Suppressor macrophage (primary cell): ENCODE data around the gene STXBP6.
"Not testable (repeated sequence)": the region's sequence is repeated elsewhere in the genome, so short reads cannot be mapped to it uniquely, and the experiment has no call there.

ENCODE experiments used
- DNase-seq, 4 experiments: peaks; one replicate each; pipeline ENCODE4 v3.0.0-alpha.2; 2020 to 2022

The STXBP6 gene

GRCh38 chr14:24851837-24852236, 198.1 kb downstream of the STXBP6 start:
- peak; percentile 9 to 56 (median 32) for DNase-seq

- DNase-seq: no peak
Measured at GRCh38 chr14:24851406-24851805, 198.5 kb downstream of the STXBP6 start.

DNA sequence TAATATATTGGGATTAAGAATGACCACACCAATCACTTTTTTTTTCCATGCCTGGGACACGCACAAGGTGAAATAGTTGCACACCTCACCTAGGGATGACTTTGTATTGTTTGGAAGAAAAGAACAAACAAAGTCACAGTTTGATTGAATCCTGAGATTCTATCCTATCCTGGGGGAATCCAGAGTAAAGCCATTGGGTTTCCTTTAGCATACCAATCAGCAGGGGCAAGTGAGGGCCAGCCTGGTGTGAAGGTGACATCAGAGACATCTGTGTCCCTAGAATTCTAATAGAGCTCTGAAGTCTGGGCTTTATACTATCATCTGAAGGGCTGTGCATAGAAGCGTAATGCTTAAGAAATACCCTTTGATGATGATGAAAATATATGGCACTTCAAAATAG, 199.9 kb downstream of the STXBP6 start:
- DNase-seq: no peak

- DNase-seq: peak in 3 of 4 experiments; percentile 8 to 34 (median 29)
Measured at GRCh38 chr14:24849471-24849870, 200.5 kb downstream of the STXBP6 start.

DNA sequence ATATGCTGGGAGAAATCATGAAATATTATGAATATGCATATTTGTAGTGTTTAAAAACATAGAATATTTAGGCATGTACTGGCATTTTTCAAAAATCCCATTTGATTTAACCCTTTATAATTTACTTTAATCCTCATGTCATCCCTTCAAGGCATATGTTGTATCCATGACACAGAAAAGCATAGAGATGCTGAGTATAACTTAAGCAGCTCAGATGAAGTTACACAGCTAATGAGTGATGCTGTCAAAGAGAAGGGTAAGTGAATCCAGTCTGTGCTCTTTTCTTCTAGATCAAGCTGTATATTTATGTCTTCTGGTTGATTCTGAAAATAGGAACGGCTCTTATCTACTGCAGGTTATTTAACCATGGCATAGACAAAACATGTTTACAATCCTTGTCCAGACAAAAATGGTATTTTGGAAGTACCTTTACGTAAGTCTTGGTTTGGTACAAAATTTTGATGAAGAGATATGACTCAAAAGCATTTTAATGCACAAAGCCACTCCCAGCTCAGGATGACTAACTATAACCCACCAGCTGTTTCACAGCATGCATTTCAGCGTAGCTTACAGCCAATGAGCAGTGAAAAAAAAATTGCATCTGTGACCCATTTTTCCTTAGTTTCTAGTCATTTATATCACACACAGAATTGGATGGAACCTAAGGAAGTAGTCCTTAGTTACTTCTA, 201.7 kb downstream of the STXBP6 start:
- no peak for DNase-seq

DNA sequence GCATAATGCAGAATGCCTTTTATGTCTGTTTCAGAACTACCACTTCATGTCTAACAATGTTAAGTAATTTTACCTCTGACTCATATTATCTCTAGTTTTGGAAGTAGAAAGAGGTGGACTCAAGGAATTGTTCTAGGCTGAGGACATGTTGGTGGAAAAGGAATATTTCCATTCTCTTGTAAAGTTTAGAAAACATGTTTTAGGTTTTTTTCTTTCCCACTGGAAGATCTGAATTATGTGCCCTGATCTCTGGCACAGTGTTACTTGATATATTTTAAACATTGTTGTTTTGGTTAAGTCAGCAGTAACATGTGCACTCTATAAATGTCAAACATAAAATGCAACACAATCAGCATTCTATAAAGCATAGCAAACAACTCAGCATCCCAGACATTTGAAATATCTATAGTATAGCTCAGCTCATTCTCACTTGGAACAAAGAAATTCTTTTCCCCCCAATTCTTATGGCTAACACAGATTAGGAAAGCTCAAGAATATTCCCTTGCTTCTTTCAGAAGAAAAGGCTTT, 202.3 kb downstream of the STXBP6 start:
- no peak for DNase-seq

DNA sequence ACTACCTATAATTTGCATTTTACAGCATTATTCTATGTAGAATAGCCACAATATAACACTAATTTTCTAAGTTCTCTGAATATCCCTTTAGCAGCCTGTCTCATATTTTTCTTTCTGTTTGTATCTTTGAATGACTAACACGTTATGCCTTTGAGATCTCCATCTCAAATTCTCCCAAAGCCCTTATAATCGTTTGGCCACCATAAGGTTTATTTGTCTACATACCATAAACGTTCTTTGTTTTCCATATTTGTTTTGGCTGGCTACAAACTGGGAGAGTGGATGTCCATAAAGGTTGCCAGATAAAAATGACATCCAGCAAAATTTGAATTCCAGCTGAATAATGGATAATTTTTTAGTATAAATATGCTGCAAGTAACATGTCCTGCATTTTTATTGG, 203.7 kb downstream of the STXBP6 start:
- DNase-seq: no peak

DNA sequence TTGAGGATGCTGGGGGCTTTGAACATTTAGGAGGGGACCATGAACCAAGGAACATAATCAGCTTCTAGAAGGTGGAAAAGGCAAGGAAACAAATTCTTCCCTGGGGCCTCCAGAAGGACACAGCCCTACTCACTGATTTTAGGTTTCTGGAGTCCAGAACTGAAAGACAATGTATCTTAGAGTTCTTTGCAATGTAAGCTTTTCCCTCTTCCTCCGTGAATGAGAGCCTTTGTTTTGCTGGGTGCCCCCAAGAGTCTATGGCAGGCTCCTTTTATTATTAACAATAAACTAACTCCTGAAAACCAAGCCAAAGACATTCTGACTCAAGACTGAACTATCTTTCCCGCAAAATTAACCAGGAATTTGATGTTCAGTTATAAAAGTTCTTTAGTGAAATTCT, 204.1 kb downstream of the STXBP6 start:
- DNase-seq: no peak

DNA sequence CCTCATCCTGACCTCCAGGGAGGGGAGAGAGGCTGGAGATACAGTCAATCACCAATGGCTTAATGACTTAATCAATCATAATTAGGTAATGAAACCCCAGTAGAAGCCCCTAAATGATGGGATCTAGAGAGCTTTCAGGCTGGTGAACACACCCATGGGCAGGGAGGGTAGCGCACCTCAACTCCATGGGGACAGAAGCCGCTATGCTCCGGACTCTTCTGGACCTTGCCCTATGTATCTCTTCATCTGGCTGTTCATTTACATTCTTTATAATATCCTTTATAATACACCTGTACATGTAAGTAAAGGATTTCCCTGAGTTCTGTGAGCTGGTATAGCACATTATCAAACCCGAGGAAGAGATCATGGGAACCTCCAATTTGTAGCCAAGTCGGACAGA, 205.9 kb downstream of the STXBP6 start:
- DNase-seq: no peak

DNA sequence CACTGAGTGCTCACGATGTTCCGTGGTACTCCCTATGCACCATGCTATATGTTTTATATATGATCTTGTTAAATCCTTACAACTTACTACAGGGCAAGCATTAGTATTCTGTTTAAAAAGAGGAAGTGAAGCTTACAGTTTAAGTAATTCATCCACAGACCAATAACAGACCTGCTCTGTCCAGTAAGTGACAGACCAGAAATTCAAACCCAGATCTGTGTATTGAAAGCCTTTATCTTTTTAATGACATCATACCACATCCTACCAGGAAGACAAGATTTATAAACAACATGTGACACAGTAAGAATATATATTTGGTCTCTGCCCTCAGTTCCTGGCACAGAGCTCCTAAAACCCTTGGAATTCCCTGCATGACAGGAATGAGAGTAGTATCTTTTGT, 206.5 kb downstream of the STXBP6 start:
- DNase-seq: peak in 2 of 4 experiments; percentile 37 to 56

- no peak for DNase-seq
Measured at GRCh38 chr14:24840204-24840893, 209.6 kb downstream of the STXBP6 start.

DNA sequence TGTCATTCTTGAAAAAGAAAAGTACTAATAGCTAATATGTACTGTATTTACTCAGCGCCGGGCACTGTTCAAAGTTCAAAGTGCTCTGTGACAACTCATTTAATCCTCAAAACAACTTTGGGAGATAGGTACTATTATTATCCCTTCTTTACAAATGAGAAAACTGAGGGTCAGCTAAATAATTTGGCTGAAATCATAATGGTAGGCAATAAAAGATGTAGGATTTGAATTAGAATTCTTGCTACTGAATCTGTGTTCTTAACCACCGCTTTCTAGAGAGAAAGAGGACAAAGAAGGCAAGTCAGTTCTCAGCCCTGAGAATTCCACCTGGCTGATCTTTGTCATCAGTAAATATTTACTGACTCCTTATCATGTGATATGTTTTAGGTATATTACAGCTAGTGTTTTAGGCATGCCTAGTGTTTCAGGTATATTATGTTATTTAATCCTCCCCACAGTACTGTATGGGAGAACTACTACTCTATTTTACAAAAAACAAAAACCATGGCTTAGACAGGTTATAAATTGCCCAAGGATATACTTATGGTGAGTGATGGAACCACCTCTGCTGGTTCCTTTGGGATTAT, 210.2 kb downstream of the STXBP6 start:
- DNase-seq: no peak

- no peak for DNase-seq
Measured at GRCh38 chr14:24838945-24839616, 210.9 kb downstream of the STXBP6 start.

DNA sequence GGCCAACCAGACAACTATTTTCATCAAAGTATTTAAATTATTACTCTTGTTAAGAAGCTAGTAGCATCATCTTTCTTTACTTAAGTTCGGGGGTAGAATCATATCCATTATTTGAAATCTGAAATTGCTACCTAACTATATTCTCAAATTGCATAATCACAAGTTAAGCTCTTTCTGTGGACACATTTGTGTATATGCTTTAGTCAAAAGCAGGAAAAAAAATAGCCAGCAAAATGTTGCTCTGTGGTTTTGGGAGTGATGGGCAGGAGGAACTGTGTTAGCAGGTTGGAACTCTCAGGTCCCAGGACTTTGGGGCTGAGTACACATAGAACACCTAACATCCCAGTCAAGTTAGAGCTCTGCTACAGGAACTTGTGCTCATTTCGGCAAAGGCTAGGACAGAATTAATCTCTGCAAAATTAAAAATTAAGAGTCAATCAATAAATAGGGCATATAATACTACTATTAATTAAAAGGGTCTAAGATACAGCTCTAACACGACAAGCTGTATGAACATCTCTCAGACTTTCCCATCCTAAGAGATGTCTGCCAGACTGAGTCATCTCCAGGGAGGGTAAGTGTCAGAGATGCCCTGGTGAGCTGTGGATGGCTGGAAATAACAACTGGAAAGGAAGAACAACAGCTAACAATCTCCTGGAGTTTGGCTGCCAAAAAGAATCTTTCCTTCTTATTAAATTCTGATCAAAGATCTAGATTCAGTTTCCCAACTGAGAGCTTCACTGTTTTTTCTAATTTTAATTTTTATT, 212.5 kb downstream of the STXBP6 start:
- DNase-seq: no peak

- not testable (repeated sequence) for DNase-seq
Measured at GRCh38 chr14:24836324-24836723, 213.6 kb downstream of the STXBP6 start.

- DNase-seq: no peak
Measured at GRCh38 chr14:24834956-24835355, 215.0 kb downstream of the STXBP6 start.

- DNase-seq: no peak
Measured at GRCh38 chr14:24833385-24833784, 216.6 kb downstream of the STXBP6 start.

DNA sequence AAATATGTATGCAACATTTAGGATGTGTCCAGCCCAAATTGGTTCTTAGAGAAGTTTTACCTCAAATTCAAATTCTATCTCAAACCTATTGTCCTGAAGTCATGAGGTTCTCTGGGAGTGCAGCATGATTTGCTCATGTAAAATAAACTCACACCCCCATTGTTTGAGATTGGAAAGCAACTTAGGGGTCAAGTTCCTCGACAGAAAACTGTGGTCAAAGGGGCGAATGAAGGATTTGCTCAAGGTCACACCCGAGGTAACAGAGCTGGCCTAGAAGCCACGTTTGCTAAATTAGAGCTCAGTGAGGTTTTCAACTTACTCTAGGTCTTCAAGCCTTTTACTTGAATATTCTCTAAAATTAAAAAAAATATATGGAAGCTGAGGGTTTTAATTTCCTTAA, 218.3 kb downstream of the STXBP6 start:
- DNase-seq: no peak

- DNase-seq: no peak
Measured at GRCh38 chr14:24829862-24830261, 220.1 kb downstream of the STXBP6 start.

GRCh38 chr14:24828486-24828885, 221.5 kb downstream of the STXBP6 start:
- no peak for DNase-seq

DNA sequence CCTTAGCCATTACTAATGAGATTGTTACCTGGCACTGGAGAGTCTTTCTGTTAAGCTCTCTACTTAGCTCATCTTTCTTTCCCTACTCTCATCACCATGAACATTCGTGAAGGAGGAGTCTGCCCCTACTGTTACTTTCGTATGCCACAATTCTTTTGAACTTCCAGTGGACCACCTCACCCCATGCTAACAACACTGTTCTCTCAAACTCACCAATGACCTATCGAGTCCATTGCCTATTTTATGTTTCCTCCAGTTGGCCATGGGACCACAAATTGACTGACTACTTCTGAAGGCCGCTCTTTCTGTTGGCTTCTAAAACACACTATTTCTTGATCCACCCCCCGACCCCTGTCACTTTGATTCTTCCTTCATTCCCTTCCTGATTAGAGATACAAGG, 223.6 kb downstream of the STXBP6 start:
- no peak for DNase-seq

GRCh38 chr14:24820616-24821015, 229.3 kb downstream of the STXBP6 start:
- DNase-seq: no peak
